Naive thymus-derived CD4-positive, alpha-beta T cell (primary cell): ENCODE measurements around the gene ZNF316. TPM values are rescaled to one million over a fixed set of nuclear protein-coding genes. Genes with fewer than 3 reads are reported as not detected.

Source experiments
- ATAC-seq: fragments of 150-1000 bp; cut with Tn5 transposase; 2 replicates; pipeline ENCODE4 v1.10.0; 2021; ENCODE audit warnings: mild to moderate bottlenecking, moderate library complexity
- CTCF ChIA-PET: fragments of 350-600 bp; sonication (Branson Sonifier 250); formaldehyde crosslinking; loops from one replicate; lab custom pipeline; 2021; ENCODE audit warnings: antibody characterized with exemption; lab: Charles Lee
- POLR2A ChIA-PET: fragments of 350-600 bp; sonication (Branson Sonifier 250); formaldehyde crosslinking; loops from one replicate; lab custom pipeline; 2021; ENCODE audit warnings: antibody characterized with exemption, inconsistent platforms; lab: Charles Lee
- DNase-seq, 9 donors: peaks; one replicate each; pipeline versions ENCODE4 v3.0.0 to v3.0.0-alpha.2; 2020 to 2022; ENCODE audit warnings: mixed read lengths in 1 of 9
- H3K27ac ChIP-seq: one replicate; pipeline ENCODE4 v1.7.0; 2013; ENCODE audit warnings: mild to moderate bottlenecking, low read depth, low read length, moderate library complexity
- H3K27me3 ChIP-seq, 2 donors: one replicate each; pipeline ENCODE4 v1.7.0; 2013; ENCODE audit warnings: low read length in 2 of 2, mild to moderate bottlenecking in 2 of 2, moderate library complexity in 2 of 2; ENCODE audit not compliant: control insufficient read depth in 2 of 2, insufficient read depth in 2 of 2
- H3K36me3 ChIP-seq, 3 experiments: 1 replicate in 2 of 3; 2 replicates in 1 of 3; pipeline ENCODE4 v1.7.0; 2013; ENCODE audit warnings: low read length in 3 of 3, mild to moderate bottlenecking in 3 of 3, moderate library complexity in 1 of 3; ENCODE audit not compliant: insufficient read depth in 3 of 3, control insufficient read depth in 2 of 3
- H3K4me1 ChIP-seq, 2 donors: one replicate each; pipeline ENCODE4 v1.7.0; 2013; ENCODE audit warnings: low read length in 2 of 2, mild to moderate bottlenecking in 2 of 2, moderate library complexity in 1 of 2; ENCODE audit not compliant: control insufficient read depth in 2 of 2, insufficient read depth in 2 of 2
- H3K4me3 ChIP-seq: 2 replicates; pipeline ENCODE4 v1.7.0; 2013; ENCODE audit warnings: mild to moderate bottlenecking, low read length
- H3K9me3 ChIP-seq, 3 experiments: 1 replicate in 2 of 3; 2 replicates in 1 of 3; pipeline ENCODE4 v1.7.0; 2013; ENCODE audit warnings: low read length in 3 of 3; ENCODE audit not compliant: control insufficient read depth in 2 of 3
- H3K27ac Mint-ChIP-seq, 9 donors: one replicate each; pipeline ENCODE4 v1.8.0; 2020 to 2022; ENCODE audit warnings: mixed read lengths in 9 of 9, mild to moderate bottlenecking in 8 of 9, moderate library complexity in 5 of 9, inconsistent platforms in 2 of 9
- H3K27me3 Mint-ChIP-seq, 5 donors: one replicate each; pipeline ENCODE4 v1.8.0; 2021 to 2022; ENCODE audit warnings: mixed read lengths in 5 of 5, mild to moderate bottlenecking in 1 of 5
- H3K36me3 Mint-ChIP-seq, 5 donors: one replicate each; pipeline ENCODE4 v1.8.0; 2020 to 2022; ENCODE audit warnings: mixed read lengths in 5 of 5, mild to moderate bottlenecking in 3 of 5, inconsistent platforms in 1 of 5
- H3K4me1 Mint-ChIP-seq, 7 donors: one replicate each; pipeline ENCODE4 v1.8.0; 2020 to 2022; ENCODE audit warnings: mixed read lengths in 7 of 7, mild to moderate bottlenecking in 3 of 7, inconsistent platforms in 1 of 7
- H3K4me3 Mint-ChIP-seq, 10 donors: one replicate each; pipeline ENCODE4 v1.8.0; 2020 to 2022; ENCODE audit warnings: mild to moderate bottlenecking in 10 of 10, mixed read lengths in 10 of 10, moderate library complexity in 6 of 10, inconsistent platforms in 2 of 10
- H3K9me3 Mint-ChIP-seq, 11 donors: one replicate each; pipeline ENCODE4 v1.8.0; 2020 to 2022; ENCODE audit warnings: mixed read lengths in 11 of 11, mild to moderate bottlenecking in 4 of 11, inconsistent platforms in 1 of 11, moderate library complexity in 1 of 11
- intact Hi-C, 2 donors: fragments of 100-400 bp; cut with micrococcal nuclease; formaldehyde crosslinking; loops; one replicate each; pipeline ENCODE4 v1.15.1; 2023
- polyA plus RNA-seq, 2 donors: library from polyadenylated mRNA; unstranded; fragments of 300-500 nt; fragmentation: Illumina TruSeq; gene quantifications; one replicate each; pipeline ENCODE4 v1.2.3, GENCODE V29; 2021
- total RNA-seq, 6 experiments: library from RNA in 5 of 6; stranded (reverse) in 5 of 6; gene quantifications; 1 replicate in 5 of 6; 2 replicates in 1 of 6; pipeline ENCODE4 v1.2.3 and lab custom pipeline; 2021 to 2026

ZNF316 gene
- total and polyA plus RNA-seq, 7 experiments from 2014 or later = 0.66 to 71.6 (median 51.5) TPM

- Mint-ChIP-seq H3K4me3 (peak overlapping the region; percentile 81 to 90 (median 87)), H3K36me3 (peaks cover 0 to 38% (median 18%) of the 10 kb centered on the region in 5 donors), H3K27ac (peak overlapping the region; percentile 76 to 95 (median 87)), H3K9me3 (peaks cover 0 to 4% (median 0%) of the 10 kb centered on the region in 11 donors), H3K27me3 (no peaks in the 10 kb centered on the region), H3K4me1 (peaks cover 24 to 32% (median 27%) of the 10 kb centered on the region in 7 donors)
- ChIA-PET CTCF (interaction anchor here (0.6 kb wide), 1 partner anchor 37 kb away, joined by 5 read pairs; no protein-coding TSS in a partner anchor), POLR2A (no interaction called here)
- Histone ChIP-seq H3K27me3 (no peaks in the 10 kb centered on the region), H3K4me1 (peaks cover 10 to 14% of the 10 kb centered on the region in 2 donors), H3K9me3 (no peaks in the 10 kb centered on the region), H3K36me3 (peaks cover 0 to 35% (median 5%) of the 10 kb centered on the region in 3 experiments), H3K27ac (peak overlapping the region; percentile 76), H3K4me3 (peak overlapping the region; percentile 52)
- DNase-seq (peak; percentile 23 to 72 (median 42)), ATAC-seq (peak; percentile 73)
- intact Hi-C loops = loop anchor here (1.0 kb wide), 4 partner anchors 47 to 92 kb away; partner anchors contain the start of genes ZNF12 (in 2 of the 2) and INTS15 (in 1 of the 2)
Measured at GRCh38 chr7:6637544-6638229, 569 bp downstream of the ZNF316 start.

GRCh38 chr7:6639032-6639431, 1.9 kb downstream of the ZNF316 start:
- H3K9me3 ChIP-seq = no peaks in the 10 kb centered on the region
- Mint-ChIP-seq H3K4me3 (peak overlapping the region; percentile 81 to 90 (median 87)), H3K27me3 (no peaks in the 10 kb centered on the region), H3K4me1 (peaks cover 24 to 32% (median 27%) of the 10 kb centered on the region in 7 donors), H3K27ac (peak overlapping the region; percentile 70 to 95 (median 85)), H3K9me3 (peaks cover 0 to 2% (median 0%) of the 10 kb centered on the region in 11 donors), H3K36me3 (peaks cover 0 to 47% (median 18%) of the 10 kb centered on the region in 5 donors)
- ATAC-seq = no peak
- H3K4me1 ChIP-seq = peaks cover 10 to 14% of the 10 kb centered on the region in 2 donors
- H3K27ac ChIP-seq = no peak overlapping the region
- no peak overlapping the region for H3K4me3 ChIP-seq
- POLR2A ChIA-PET = interaction anchor here (0.5 kb wide), 1 partner anchor 546 kb away, joined by 3 read pairs; no protein-coding TSS in a partner anchor
- CTCF ChIA-PET = interaction anchor here (0.7 kb wide), 1 partner anchor 192 kb away, joined by 3 read pairs; no protein-coding TSS in a partner anchor
- H3K27me3 ChIP-seq = no peaks in the 10 kb centered on the region
- DNase-seq = no peak
- peaks cover 0 to 48% (median 12%) of the 10 kb centered on the region in 3 experiments for H3K36me3 ChIP-seq
- intact Hi-C loops = no loop called here

GRCh38 chr7:6639627-6640026, 2.5 kb downstream of the ZNF316 start:
- H3K4me1 Mint-ChIP-seq = peaks cover 24 to 32% (median 27%) of the 10 kb centered on the region in 7 donors
- H3K9me3 Mint-ChIP-seq = no peaks in the 10 kb centered on the region
- H3K27me3 Mint-ChIP-seq = no peaks in the 10 kb centered on the region
- peaks cover 0 to 48% (median 18%) of the 10 kb centered on the region in 5 donors for H3K36me3 Mint-ChIP-seq
- peaks cover 0 to 54% (median 15%) of the 10 kb centered on the region in 3 experiments for H3K36me3 ChIP-seq
- peak overlapping the region in 7 of 10 donors; percentile 6 to 90 (median 81) for H3K4me3 Mint-ChIP-seq
- intact Hi-C loops = no loop called here
- DNase-seq (no peak), ATAC-seq (no peak)
- ChIA-PET CTCF (no interaction called here), POLR2A (no interaction called here)
- H3K4me3 ChIP-seq = no peak overlapping the region
- H3K27ac Mint-ChIP-seq = peak overlapping the region; percentile 13 to 92 (median 85)
- no peaks in the 10 kb centered on the region for H3K9me3 ChIP-seq
- H3K27me3 ChIP-seq = no peaks in the 10 kb centered on the region
- peaks cover 10 to 14% of the 10 kb centered on the region in 2 donors for H3K4me1 ChIP-seq
- H3K27ac ChIP-seq = no peak overlapping the region

GRCh38 chr7:6640246-6640721, 3.2 kb downstream of the ZNF316 start:
- peak overlapping the region in 8 of 9 donors; percentile 21 to 85 (median 78) for H3K27ac Mint-ChIP-seq
- no peaks in the 10 kb centered on the region for H3K27me3 Mint-ChIP-seq
- Histone ChIP-seq H3K9me3 (no peaks in the 10 kb centered on the region), H3K4me3 (no peak overlapping the region), H3K36me3 (peaks cover 0 to 61% (median 15%) of the 10 kb centered on the region in 3 experiments), H3K27me3 (no peaks in the 10 kb centered on the region), H3K27ac (no peak overlapping the region), H3K4me1 (peaks cover 10 to 14% of the 10 kb centered on the region in 2 donors)
- peaks cover 24 to 32% (median 27%) of the 10 kb centered on the region in 7 donors for H3K4me1 Mint-ChIP-seq
- H3K36me3 Mint-ChIP-seq = peaks cover 0 to 55% (median 18%) of the 10 kb centered on the region in 5 donors
- ChIA-PET POLR2A (no interaction called here), CTCF (no interaction called here)
- H3K4me3 Mint-ChIP-seq = peak overlapping the region in 5 of 10 donors; percentile 12 to 79 (median 14)
- peak; percentile 7 for ATAC-seq
- intact Hi-C loops = no loop called here
- no peaks in the 10 kb centered on the region for H3K9me3 Mint-ChIP-seq
- DNase-seq = no peak

GRCh38 chr7:6641305-6642035, 4.4 kb downstream of the ZNF316 start:
- no peaks in the 10 kb centered on the region for H3K27me3 ChIP-seq
- no peak for ATAC-seq
- no peaks in the 10 kb centered on the region for H3K27me3 Mint-ChIP-seq
- ChIA-PET CTCF (no interaction called here), POLR2A (no interaction called here)
- H3K36me3 Mint-ChIP-seq = peaks cover 0 to 63% (median 18%) of the 10 kb centered on the region in 5 donors
- H3K9me3 ChIP-seq = no peaks in the 10 kb centered on the region
- no peaks in the 10 kb centered on the region for H3K9me3 Mint-ChIP-seq
- peaks cover 24 to 32% (median 25%) of the 10 kb centered on the region in 7 donors for H3K4me1 Mint-ChIP-seq
- H3K4me3 ChIP-seq = no peak overlapping the region
- no peak for DNase-seq
- intact Hi-C loops = no loop called here
- H3K27ac Mint-ChIP-seq = peak overlapping the region in 4 of 9 donors; percentile 2 to 79 (median 54)
- H3K36me3 ChIP-seq = peaks cover 0 to 68% (median 16%) of the 10 kb centered on the region in 3 experiments
- H3K4me3 Mint-ChIP-seq = peak overlapping the region in 1 of 10 donors; percentile 25
- H3K27ac ChIP-seq = no peak overlapping the region
- H3K4me1 ChIP-seq = peaks cover 10 to 14% of the 10 kb centered on the region in 2 donors

GRCh38 chr7:6642239-6642839, 5.2 kb downstream of the ZNF316 start:
- ChIA-PET POLR2A (interaction anchor here (0.7 kb wide), 1 partner anchor 16 kb away, joined by 3 read pairs; no protein-coding TSS in a partner anchor), CTCF (no interaction called here)
- Mint-ChIP-seq H3K27me3 (no peaks in the 10 kb centered on the region), H3K4me1 (peaks cover 22 to 32% (median 25%) of the 10 kb centered on the region in 7 donors), H3K4me3 (no peak overlapping the region), H3K27ac (no peak overlapping the region), H3K9me3 (no peaks in the 10 kb centered on the region), H3K36me3 (peaks cover 0 to 72% (median 24%) of the 10 kb centered on the region in 5 donors)
- Histone ChIP-seq H3K9me3 (no peaks in the 10 kb centered on the region), H3K27me3 (no peaks in the 10 kb centered on the region), H3K36me3 (peaks cover 0 to 77% (median 20%) of the 10 kb centered on the region in 3 experiments), H3K4me1 (peaks cover 10 to 14% of the 10 kb centered on the region in 2 donors), H3K27ac (no peak overlapping the region), H3K4me3 (no peak overlapping the region)
- ATAC-seq = no peak
- DNase-seq = no peak
- intact Hi-C loops = no loop called here
